GM12891 (cell line): ENCODE results near the gene LRRC75A.

ENCODE experiments used
- PAX5 ChIP-seq: IDR thresholded peaks from 2 replicates; pipeline ENCODE4 v1.6.1; 2011; ENCODE audit warnings: low read length, moderate library complexity, mild to moderate bottlenecking; ENCODE audit not compliant: insufficient read depth, severe bottlenecking
- POLR2A ChIP-seq: IDR thresholded peaks from 2 replicates; pipeline ENCODE4 v1.6.1; 2011; ENCODE audit warnings: low read depth, low read length, control low read depth
- POLR2AphosphoS5 ChIP-seq: IDR thresholded peaks from 2 replicates; pipeline ENCODE4 v1.6.1; 2011; ENCODE audit warnings: low read depth, low read length, control low read depth
- TAF1 ChIP-seq: IDR thresholded peaks from 2 replicates; pipeline ENCODE4 v1.6.1; 2011; ENCODE audit warnings: low read depth, low read length, control low read depth

DNA sequence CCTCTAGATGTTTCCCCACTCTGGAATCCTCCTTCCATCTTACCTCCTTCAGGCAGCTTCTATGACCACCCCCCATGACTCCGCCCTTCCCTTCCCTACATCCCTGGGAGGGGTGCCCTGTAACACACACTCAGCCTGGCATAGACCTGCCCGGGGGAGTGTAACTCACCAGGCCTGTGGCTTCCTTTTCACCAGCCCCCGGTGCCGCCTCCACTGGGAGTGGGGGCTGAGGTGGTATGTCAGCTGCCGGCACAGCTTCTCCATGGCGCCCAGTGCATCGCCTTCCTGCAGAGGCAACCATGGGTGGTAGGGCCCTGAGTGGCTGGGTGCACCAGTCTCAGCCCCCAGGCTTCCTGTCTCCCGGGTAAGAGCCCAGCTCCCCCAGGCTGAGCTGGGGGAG is 44.3 kb downstream of the LRRC75A start:
- TF ChIP-seq POLR2A (no peak), TAF1 (no peak), POLR2AphosphoS5 (no peak), PAX5 (no peak)
